Spleen (tissue), 7 donors: ENCODE measurements around the gene LMBR1.

Experiments
- CTCF ChIP-seq, 11 experiments: fragments of 200-600 bp in 7 of 11; fragments of 450-650 bp in 4 of 11; sonication (generic) in 4 of 11; IDR thresholded peaks in 8 of 11; conservative IDR thresholded peaks in 3 of 11; 1 replicate in 7 of 11; 2 replicates in 4 of 11; pipeline versions ENCODE4 v1.4.0 to v1.8.0; 2016 to 2021; ENCODE audit warnings: antibody characterized with exemption in 11 of 11, inconsistent platforms in 4 of 11, mild to moderate bottlenecking in 1 of 11
- POLR2AphosphoS5 ChIP-seq, 3 donors: sonication (generic); formaldehyde crosslinking; IDR thresholded peaks; one replicate each; pipeline ENCODE4 v1.5.1; 2017; ENCODE audit warnings: antibody characterized with exemption in 3 of 3
- donor health status: DM: no; HTN: no; CAD: no; lungs with moderate emphysema.
- donor health status: DM: no; HTN: no; CAD: no.
- donor health status: DM: no; HTN: no; CAD: no.

DNA sequence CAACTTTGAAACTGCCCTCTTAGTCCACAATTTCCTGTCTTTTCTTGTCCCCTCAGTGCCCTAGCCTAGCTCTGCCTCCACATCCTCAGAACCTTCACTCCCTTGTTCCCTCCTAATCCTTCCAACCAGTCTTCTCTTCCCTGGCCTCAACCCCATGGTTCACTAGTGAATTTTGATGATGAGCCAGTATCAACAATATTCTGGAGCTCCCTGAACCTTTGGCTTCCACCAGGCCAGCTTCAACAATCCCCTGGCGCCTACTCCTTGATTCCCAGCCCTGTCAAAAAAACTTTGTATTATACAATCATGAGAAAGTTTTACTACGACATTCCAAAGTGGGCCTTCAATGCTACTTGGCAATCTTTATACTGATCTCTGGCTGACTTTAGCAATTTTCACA lies 116.5 kb downstream of the LMBR1 start:
- no peak for TF ChIP-seq CTCF (IDR thresholded peaks at IDR 0.05 in 8 of 11, conservative IDR thresholded peaks at IDR 0.05 in 3 of 11)
- TF ChIP-seq POLR2AphosphoS5 (IDR thresholded peaks at IDR 0.05), result no peak
